GM12874 (cell line): ENCODE results near the gene BICDL1.

Experiments
- CTCF ChIP-seq: IDR thresholded peaks from 2 replicates; pipeline ENCODE4 v1.5.1; 2011; ENCODE audit warnings: low read depth, mild to moderate bottlenecking, control low read depth, low read length, moderate library complexity; ENCODE audit not compliant: insufficient read depth

BICDL1 gene

GRCh38 chr12:120089105-120089504 is 100.1 kb downstream of the BICDL1 start:
- TF ChIP-seq CTCF = no peak

- no peak for TF ChIP-seq CTCF
Measured at GRCh38 chr12:120089796-120090195, 100.8 kb downstream of the BICDL1 start.

- no peak for TF ChIP-seq CTCF
Measured at GRCh38 chr12:120090206-120090605, 101.2 kb downstream of the BICDL1 start.

GRCh38 chr12:120090626-120091295 is 101.7 kb downstream of the BICDL1 start:
- no peak for TF ChIP-seq CTCF

- TF ChIP-seq CTCF = no peak
Measured at GRCh38 chr12:120091371-120092090, 102.5 kb downstream of the BICDL1 start.

- TF ChIP-seq CTCF = no peak
Measured at GRCh38 chr12:120092551-120093335, 103.7 kb downstream of the BICDL1 start.

GRCh38 chr12:120093336-120093591 is 104.2 kb downstream of the BICDL1 start:
- no peak for TF ChIP-seq CTCF
